ENCODE measurements around the gene EIF4ENIF1. TPM values are rescaled to one million over a fixed set of nuclear protein-coding genes. Genes with fewer than 3 reads are reported as not detected.
A peak's percentile ranks its signal among the peaks of the same experiment; 100 is the strongest.

Gene EIF4ENIF1
- total and polyA plus RNA-seq, 2 experiments from 2014 or later, result 10.8 to 13.4 TPM

GRCh38 chr22:31443516-31443915 lies 46.1 kb downstream of the EIF4ENIF1 start (continued):
- TF ChIP-seq, protein P1, sequence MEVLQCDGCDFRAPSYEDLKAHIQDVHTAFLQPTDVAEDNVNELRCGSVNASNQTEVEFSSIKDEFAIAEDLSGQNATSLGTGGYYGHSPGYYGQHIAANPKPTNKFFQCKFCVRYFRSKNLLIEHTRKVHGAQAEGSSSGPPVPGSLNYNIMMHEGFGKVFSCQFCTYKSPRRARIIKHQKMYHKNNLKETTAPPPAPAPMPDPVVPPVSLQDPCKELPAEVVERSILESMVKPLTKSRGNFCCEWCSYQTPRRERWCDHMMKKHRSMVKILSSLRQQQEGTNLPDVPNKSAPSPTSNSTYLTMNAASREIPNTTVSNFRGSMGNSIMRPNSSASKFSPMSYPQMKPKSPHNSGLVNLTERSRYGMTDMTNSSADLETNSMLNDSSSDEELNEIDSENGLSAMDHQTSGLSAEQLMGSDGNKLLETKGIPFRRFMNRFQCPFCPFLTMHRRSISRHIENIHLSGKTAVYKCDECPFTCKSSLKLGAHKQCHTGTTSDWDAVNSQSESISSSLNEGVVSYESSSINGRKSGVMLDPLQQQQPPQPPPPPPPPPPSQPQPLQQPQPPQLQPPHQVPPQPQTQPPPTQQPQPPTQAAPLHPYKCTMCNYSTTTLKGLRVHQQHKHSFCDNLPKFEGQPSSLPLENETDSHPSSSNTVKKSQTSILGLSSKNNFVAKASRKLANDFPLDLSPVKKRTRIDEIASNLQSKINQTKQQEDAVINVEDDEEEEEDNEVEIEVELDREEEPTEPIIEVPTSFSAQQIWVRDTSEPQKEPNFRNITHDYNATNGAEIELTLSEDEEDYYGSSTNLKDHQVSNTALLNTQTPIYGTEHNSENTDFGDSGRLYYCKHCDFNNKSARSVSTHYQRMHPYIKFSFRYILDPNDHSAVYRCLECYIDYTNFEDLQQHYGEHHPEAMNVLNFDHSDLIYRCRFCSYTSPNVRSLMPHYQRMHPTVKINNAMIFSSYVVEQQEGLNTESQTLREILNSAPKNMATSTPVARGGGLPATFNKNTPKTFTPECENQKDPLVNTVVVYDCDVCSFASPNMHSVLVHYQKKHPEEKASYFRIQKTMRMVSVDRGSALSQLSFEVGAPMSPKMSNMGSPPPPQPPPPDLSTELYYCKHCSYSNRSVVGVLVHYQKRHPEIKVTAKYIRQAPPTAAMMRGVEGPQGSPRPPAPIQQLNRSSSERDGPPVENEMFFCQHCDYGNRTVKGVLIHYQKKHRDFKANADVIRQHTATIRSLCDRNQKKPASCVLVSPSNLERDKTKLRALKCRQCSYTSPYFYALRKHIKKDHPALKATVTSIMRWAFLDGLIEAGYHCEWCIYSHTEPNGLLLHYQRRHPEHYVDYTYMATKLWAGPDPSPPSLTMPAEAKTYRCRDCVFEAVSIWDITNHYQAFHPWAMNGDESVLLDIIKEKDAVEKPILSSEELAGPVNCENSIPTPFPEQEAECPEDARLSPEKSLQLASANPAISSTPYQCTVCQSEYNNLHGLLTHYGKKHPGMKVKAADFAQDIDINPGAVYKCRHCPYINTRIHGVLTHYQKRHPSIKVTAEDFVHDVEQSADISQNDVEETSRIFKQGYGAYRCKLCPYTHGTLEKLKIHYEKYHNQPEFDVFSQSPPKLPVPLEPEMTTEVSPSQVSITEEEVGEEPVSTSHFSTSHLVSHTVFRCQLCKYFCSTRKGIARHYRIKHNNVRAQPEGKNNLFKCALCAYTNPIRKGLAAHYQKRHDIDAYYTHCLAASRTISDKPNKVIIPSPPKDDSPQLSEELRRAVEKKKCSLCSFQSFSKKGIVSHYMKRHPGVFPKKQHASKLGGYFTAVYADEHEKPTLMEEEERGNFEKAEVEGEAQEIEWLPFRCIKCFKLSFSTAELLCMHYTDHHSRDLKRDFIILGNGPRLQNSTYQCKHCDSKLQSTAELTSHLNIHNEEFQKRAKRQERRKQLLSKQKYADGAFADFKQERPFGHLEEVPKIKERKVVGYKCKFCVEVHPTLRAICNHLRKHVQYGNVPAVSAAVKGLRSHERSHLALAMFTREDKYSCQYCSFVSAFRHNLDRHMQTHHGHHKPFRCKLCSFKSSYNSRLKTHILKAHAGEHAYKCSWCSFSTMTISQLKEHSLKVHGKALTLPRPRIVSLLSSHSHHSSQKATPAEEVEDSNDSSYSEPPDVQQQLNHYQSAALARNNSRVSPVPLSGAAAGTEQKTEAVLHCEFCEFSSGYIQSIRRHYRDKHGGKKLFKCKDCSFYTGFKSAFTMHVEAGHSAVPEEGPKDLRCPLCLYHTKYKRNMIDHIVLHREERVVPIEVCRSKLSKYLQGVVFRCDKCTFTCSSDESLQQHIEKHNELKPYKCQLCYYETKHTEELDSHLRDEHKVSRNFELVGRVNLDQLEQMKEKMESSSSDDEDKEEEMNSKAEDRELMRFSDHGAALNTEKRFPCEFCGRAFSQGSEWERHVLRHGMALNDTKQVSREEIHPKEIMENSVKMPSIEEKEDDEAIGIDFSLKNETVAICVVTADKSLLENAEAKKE (CRISPR knock-in tag; IDR thresholded peaks at IDR 0.05), result no peak
- TF ChIP-seq EZH2phosphoT487 (IDR thresholded peaks at IDR 0.05; ENCODE audit: unreplicated experiment), result no peak
- TF ChIP-seq, protein P2, sequence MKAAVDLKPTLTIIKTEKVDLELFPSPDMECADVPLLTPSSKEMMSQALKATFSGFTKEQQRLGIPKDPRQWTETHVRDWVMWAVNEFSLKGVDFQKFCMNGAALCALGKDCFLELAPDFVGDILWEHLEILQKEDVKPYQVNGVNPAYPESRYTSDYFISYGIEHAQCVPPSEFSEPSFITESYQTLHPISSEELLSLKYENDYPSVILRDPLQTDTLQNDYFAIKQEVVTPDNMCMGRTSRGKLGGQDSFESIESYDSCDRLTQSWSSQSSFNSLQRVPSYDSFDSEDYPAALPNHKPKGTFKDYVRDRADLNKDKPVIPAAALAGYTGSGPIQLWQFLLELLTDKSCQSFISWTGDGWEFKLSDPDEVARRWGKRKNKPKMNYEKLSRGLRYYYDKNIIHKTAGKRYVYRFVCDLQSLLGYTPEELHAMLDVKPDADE (IDR thresholded peaks at IDR 0.05), result no peak
- TF ChIP-seq JUNB (IDR thresholded peaks at IDR 0.05; ENCODE audit: unreplicated experiment), result no peak
- TF ChIP-seq ZNF114 (CRISPR knock-in tag; IDR thresholded peaks at IDR 0.05), result no peak

GRCh38 chr22:31442768-31443489 lies 46.7 kb downstream of the EIF4ENIF1 start:
- no peak overlapping the region for H3K27ac ChIP-seq (ENCODE audit: low read depth)
- Mint-ChIP-seq H3K9me3 (no peaks in the 10 kb centered on the region), H3K4me1 (no peaks in the 10 kb centered on the region), H3K27me3 (ENCODE audit: insufficient read depth, low read depth, poor library complexity) (peaks cover 8% of the 10 kb centered on the region), H3K36me3 (ENCODE audit: low read depth) (peaks cover 57% of the 10 kb centered on the region), H3K27ac (no peak overlapping the region), H3K4me3 (no peak overlapping the region)
- peaks cover 6% of the 10 kb centered on the region; the same call in 1 of the 2 replicates for H4K20me1 ChIP-seq (replicated peaks; ENCODE audit: insufficient read depth)
- peaks cover 13% of the 10 kb centered on the region; the same call in 1 of the 2 replicates for H3F3A ChIP-seq (replicated peaks; ENCODE audit: low read depth)
- ATAC-seq (peak; percentile 61), DNase-seq (ENCODE audit: low spot score) (peak; percentile 35)
- no peaks in the 10 kb centered on the region for H3K27me3 ChIP-seq (ENCODE audit: insufficient read depth)
- no peak overlapping the region for H3K4me2 ChIP-seq
- H3K79me2 ChIP-seq (replicated peaks; ENCODE audit: insufficient read depth), result no peaks in the 10 kb centered on the region
- no peaks in the 10 kb centered on the region for H3K4me1 ChIP-seq (ENCODE audit: insufficient read depth)
- no peak overlapping the region for H2AFZ ChIP-seq
- no peak overlapping the region for H3K4me3 ChIP-seq
- no peaks in the 10 kb centered on the region for H3K9me2 ChIP-seq (ENCODE audit: insufficient read depth)
- peaks cover 14% of the 10 kb centered on the region for H3K36me3 ChIP-seq (ENCODE audit: insufficient read depth)
- TF ChIP-seq EZH2phosphoT487 (IDR thresholded peaks at IDR 0.05; ENCODE audit: unreplicated experiment), result no peak
- no peak for TF ChIP-seq REST (IDR thresholded peaks at IDR 0.05; ENCODE audit: unreplicated experiment)
- TF ChIP-seq JUNB (IDR thresholded peaks at IDR 0.05; ENCODE audit: unreplicated experiment), result no peak
- TF ChIP-seq NANOG (IDR thresholded peaks at IDR 0.05; ENCODE audit: borderline replicate concordance), result no peak
- TF ChIP-seq POLR2AphosphoS5 (IDR thresholded peaks at IDR 0.05; ENCODE audit: low read depth), result no peak
- no peak for TF ChIP-seq CTCF (conservative IDR thresholded peaks at IDR 0.05; ENCODE audit: low read depth in 2 of 2)
